Activated naive CD4-positive, alpha-beta T cell treated with anti-CD3 and anti-CD28 coated beads, Interleukin-2, amount 10 ng/mL, durations not matched to agents 7 days and 5 days (primary cell): ENCODE data around the gene B4GALT3.

Experiments used
- CTCF ChIA-PET: fragments of 350-600 bp; sonication (Branson Sonifier 250); formaldehyde crosslinking; loops from one replicate; lab custom pipeline; 2021; ENCODE audit warnings: antibody characterized with exemption; lab: Charles Lee
- DNase-seq: peaks from one replicate; pipeline ENCODE4 v3.0.0-alpha.2; 2020
- H3K27ac Mint-ChIP-seq: one replicate; pipeline ENCODE4 v1.8.0; 2021; ENCODE audit warnings: mild to moderate bottlenecking, moderate library complexity, mixed read lengths
- H3K27me3 Mint-ChIP-seq: one replicate; pipeline ENCODE4 v1.8.0; 2021; ENCODE audit warnings: mild to moderate bottlenecking, mixed read lengths
- H3K36me3 Mint-ChIP-seq: one replicate; pipeline ENCODE4 v1.8.0; 2021; ENCODE audit warnings: mixed read lengths
- H3K4me1 Mint-ChIP-seq: one replicate; pipeline ENCODE4 v1.8.0; 2021; ENCODE audit warnings: mixed read lengths
- H3K4me3 Mint-ChIP-seq: one replicate; pipeline ENCODE4 v1.8.0; 2021; ENCODE audit warnings: mild to moderate bottlenecking, moderate library complexity, mixed read lengths
- H3K9me3 Mint-ChIP-seq: one replicate; pipeline ENCODE4 v1.8.0; 2021; ENCODE audit warnings: mixed read lengths

Gene B4GALT3

DNA sequence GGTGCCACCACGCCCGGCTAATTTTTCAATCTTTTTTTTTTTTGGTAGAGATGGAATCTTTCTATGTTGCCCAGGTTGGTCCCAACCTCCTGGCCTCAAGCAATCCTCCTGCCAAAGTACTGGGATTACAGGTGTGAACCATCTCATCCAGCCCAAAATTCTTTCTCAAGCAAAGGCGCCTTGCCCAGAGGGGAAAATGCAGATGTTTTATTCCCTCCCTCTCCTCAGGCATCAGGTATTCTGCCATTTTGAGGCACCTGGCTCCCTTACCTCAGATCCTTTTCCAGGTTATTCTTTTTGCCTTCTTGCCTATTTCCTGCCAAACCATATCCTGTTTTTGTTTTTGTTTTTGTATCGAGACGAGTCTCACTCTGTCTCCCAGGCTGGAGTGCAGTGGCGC is 11.1 kb upstream of the B4GALT3 start:
- Mint-ChIP-seq H3K27ac (peak overlapping the region; percentile 84), H3K36me3 (peaks cover 1% of the 10 kb centered on the region), H3K9me3 (no peaks in the 10 kb centered on the region), H3K4me3 (no peak overlapping the region), H3K27me3 (no peaks in the 10 kb centered on the region), H3K4me1 (peaks cover 80% of the 10 kb centered on the region)
- CTCF ChIA-PET, result interaction anchor here (0.6 to 0.8 kb wide), 2 partner anchors 103 to 194 kb away, joined by 3 to 5 read pairs; no protein-coding TSS in a partner anchor
- no peak for DNase-seq

DNA sequence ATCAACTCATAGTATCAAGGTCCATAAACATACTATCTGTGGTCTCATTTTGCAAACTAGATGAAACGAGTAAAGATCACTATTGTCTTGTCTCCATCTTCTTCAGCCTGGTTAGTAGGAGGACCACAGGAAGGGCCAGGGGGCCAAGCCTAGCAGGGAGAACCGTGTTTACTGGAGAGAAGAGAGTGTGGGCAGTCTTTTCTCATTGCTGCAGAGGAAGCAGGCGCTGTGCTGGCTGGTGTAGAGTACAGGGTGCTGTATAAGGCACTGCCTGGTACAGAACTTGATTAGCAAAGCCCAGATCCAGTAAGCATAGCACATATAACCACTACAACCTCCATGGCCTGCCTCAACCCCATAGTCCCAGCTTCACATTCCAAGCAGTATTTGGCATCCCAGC is 10.0 kb upstream of the B4GALT3 start:
- no peaks in the 10 kb centered on the region for H3K27me3 Mint-ChIP-seq
- CTCF ChIA-PET, result interaction anchor here (1.0 to 2.1 kb wide), 2 partner anchors 10 to 12 kb away, joined by 4 to 5 read pairs; partner anchors contain the start of gene ADAMTS4
- no peak for DNase-seq
- H3K36me3 Mint-ChIP-seq, result peaks cover 4% of the 10 kb centered on the region
- peaks cover 79% of the 10 kb centered on the region for H3K4me1 Mint-ChIP-seq
- H3K9me3 Mint-ChIP-seq, result no peaks in the 10 kb centered on the region
- no peak overlapping the region for H3K4me3 Mint-ChIP-seq
- H3K27ac Mint-ChIP-seq, result peak overlapping the region; percentile 98

DNA sequence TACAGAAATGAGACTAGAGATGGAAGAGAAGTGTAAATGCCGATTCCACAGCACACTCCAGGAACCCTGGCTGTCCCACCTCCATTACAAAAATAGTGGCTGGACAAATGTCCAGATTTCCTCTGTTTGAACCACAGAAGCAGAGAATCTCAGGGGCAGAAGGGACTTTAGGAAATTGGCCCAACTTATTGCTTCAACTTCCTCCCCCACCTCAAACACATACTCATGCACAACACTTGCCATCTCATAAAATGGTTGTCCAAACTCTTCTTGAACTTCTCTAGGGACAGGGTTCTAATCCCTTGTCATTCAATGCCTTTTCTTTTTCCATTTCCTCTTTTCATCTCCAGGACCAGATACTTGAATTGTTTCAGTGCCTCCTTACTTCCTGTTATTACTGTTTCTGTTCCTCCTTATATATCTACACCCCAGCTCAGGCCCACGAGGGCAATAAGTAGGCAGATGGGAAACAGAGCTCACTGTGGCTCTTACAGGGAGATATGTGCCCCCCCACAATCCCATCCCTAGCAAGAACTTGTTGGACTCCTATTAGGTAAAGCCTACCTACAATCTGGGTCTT is 8.5 kb upstream of the B4GALT3 start:
- peak overlapping the region; percentile 98 for H3K27ac Mint-ChIP-seq
- no peak for DNase-seq
- CTCF ChIA-PET, result interaction anchor here (1.1 to 2.1 kb wide), 5 partner anchors 11 to 196 kb away, joined by 3 to 11 read pairs (median 5); partner anchors contain the start of genes PPOX and TOMM40L
- H3K9me3 Mint-ChIP-seq, result no peaks in the 10 kb centered on the region
- H3K27me3 Mint-ChIP-seq, result no peaks in the 10 kb centered on the region
- H3K4me1 Mint-ChIP-seq, result peaks cover 80% of the 10 kb centered on the region
- peak overlapping the region; percentile 59 for H3K4me3 Mint-ChIP-seq
- H3K36me3 Mint-ChIP-seq, result peaks cover 8% of the 10 kb centered on the region

DNA sequence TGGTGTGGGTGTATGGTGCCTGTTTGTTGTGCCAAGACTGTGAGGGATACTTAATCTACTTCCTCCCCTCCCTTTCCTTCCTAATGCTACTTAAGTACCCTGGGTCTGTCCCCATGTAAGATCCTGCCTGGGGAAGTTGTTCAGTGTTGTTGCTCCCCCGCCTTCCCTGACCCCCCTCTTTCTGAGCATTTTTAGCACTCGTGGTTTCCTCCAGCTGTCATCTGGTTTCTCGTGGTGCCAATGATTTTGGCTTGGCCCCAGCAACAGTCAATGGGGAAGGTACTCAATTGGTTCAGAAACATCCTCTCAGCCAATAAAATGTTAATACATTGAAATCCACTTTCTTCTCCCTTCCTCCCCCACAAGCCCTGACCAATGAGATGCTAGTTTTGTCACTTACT is 8.0 kb upstream of the B4GALT3 start:
- Mint-ChIP-seq H3K9me3 (no peaks in the 10 kb centered on the region), H3K36me3 (peaks cover 14% of the 10 kb centered on the region), H3K27ac (peak overlapping the region; percentile 98), H3K4me3 (peak overlapping the region; percentile 59), H3K4me1 (peaks cover 81% of the 10 kb centered on the region), H3K27me3 (no peaks in the 10 kb centered on the region)
- DNase-seq, result peak; percentile 91
- CTCF ChIA-PET, result interaction anchor here (1.8 to 2.1 kb wide), 2 partner anchors 12 to 20 kb away, joined by 5 to 11 read pairs; partner anchors contain the start of gene PPOX

DNA sequence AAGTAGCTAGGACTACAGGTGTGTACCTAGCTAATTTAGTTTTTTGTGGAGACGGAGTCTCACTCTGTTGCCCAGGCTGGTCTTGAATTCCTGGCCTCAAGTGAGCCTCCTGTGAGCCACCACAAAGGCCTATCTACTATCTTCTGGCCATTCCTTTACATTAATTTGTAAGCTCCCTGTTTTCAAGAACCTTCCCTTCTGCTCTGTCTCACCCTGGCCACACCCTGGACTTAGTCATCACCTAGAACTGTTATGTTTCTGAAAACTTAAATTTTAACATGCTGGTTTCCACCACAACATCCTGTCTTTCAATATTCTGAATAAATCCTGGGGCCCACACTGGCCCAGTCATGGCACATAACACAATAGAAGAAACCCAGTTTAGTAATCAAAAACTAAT is 4.9 kb upstream of the B4GALT3 start:
- Mint-ChIP-seq H3K4me1 (peaks cover 85% of the 10 kb centered on the region), H3K27ac (peak overlapping the region; percentile 97), H3K4me3 (peak overlapping the region; percentile 19), H3K27me3 (no peaks in the 10 kb centered on the region), H3K36me3 (peaks cover 13% of the 10 kb centered on the region), H3K9me3 (no peaks in the 10 kb centered on the region)
- CTCF ChIA-PET, result interaction anchor here (0.8 to 4.9 kb wide), 16 partner anchors 10 to 201 kb away, joined by 3 to 53 read pairs (median 6); partner anchors contain the start of genes APOA2, ARHGAP30, NDUFS2 and PPOX
- DNase-seq, result peak; percentile 70

DNA sequence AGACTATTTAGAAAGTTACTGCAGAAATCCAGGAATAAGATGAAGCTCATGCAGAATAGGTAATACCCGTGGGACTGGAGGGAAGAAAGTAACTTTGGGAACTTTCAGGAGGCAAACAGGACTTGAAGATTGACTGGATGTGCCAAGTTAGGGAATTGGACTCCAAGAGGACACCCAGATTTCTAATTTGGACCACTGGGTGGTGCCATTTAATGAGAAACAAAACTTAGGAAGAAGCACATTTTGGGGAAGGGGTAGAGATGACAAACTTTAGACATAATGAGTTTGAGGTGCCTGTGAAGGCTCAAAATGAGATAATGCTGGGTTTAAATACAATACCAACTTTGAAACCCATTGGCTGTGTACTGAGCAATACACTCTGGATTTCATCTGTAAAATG is 3.3 kb upstream of the B4GALT3 start:
- Mint-ChIP-seq H3K27me3 (no peaks in the 10 kb centered on the region), H3K27ac (peak overlapping the region; percentile 81), H3K36me3 (peaks cover 23% of the 10 kb centered on the region), H3K4me1 (peaks cover 85% of the 10 kb centered on the region), H3K4me3 (no peak overlapping the region), H3K9me3 (no peaks in the 10 kb centered on the region)
- CTCF ChIA-PET, result interaction anchor here (0.8 to 4.9 kb wide), 16 partner anchors 11 to 202 kb away, joined by 3 to 53 read pairs (median 4); partner anchors contain the start of genes APOA2, CFAP126, PPOX and TOMM40L
- no peak for DNase-seq

DNA sequence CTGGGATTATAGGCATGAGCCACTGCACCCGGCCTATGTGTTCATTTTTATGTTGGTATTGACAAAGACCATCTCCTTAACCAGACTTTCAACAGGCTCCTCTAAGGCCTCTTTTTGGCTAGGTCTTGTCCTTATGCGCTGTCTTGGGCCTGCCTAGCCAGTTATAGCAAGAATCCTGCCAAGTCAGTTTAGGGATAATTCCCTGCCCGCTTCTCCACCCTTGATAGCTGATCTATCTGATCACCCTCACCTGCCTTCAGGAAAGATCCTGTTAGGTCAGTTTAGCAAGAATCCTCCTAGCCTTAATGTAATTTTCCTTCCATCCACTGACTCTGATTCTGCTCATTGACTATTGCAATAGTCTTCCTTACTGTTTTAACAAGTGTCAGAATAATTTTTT is 2.4 kb upstream of the B4GALT3 start:
- H3K36me3 Mint-ChIP-seq, result peaks cover 31% of the 10 kb centered on the region
- H3K4me3 Mint-ChIP-seq, result no peak overlapping the region
- H3K27ac Mint-ChIP-seq, result no peak overlapping the region
- CTCF ChIA-PET, result interaction anchor here (1.3 to 4.9 kb wide), 6 partner anchors 10 to 203 kb away, joined by 3 to 48 read pairs (median 20); partner anchors contain the start of genes APOA2, PPOX and TOMM40L
- no peak for DNase-seq
- no peaks in the 10 kb centered on the region for H3K9me3 Mint-ChIP-seq
- H3K27me3 Mint-ChIP-seq, result no peaks in the 10 kb centered on the region
- H3K4me1 Mint-ChIP-seq, result peaks cover 87% of the 10 kb centered on the region

DNA sequence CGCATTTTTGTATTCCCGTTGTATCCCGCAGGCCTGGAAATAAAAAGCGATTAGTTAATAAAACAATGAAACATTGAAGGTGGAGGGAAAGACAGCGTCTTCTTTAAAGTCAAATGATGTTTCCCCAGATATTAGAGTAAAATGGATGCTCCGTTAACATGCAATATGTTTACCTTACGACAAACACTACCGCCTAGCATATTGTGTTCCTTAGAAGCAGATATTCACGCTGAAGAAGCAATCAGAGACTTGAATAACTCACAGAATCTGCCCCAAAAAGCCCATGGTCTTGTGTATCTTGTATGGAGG is 583 bp upstream of the B4GALT3 start:
- H3K4me3 Mint-ChIP-seq, result peak overlapping the region; percentile 94
- H3K36me3 Mint-ChIP-seq, result peaks cover 45% of the 10 kb centered on the region
- H3K27me3 Mint-ChIP-seq, result no peaks in the 10 kb centered on the region
- H3K9me3 Mint-ChIP-seq, result no peaks in the 10 kb centered on the region
- DNase-seq, result no peak
- H3K4me1 Mint-ChIP-seq, result peaks cover 75% of the 10 kb centered on the region
- H3K27ac Mint-ChIP-seq, result peak overlapping the region; percentile 95
- CTCF ChIA-PET, result interaction anchor here (0.6 to 3.0 kb wide), 3 partner anchors 12 to 47 kb away, joined by 3 to 12 read pairs (median 3); partner anchors contain the start of genes PPOX and TOMM40L

DNA sequence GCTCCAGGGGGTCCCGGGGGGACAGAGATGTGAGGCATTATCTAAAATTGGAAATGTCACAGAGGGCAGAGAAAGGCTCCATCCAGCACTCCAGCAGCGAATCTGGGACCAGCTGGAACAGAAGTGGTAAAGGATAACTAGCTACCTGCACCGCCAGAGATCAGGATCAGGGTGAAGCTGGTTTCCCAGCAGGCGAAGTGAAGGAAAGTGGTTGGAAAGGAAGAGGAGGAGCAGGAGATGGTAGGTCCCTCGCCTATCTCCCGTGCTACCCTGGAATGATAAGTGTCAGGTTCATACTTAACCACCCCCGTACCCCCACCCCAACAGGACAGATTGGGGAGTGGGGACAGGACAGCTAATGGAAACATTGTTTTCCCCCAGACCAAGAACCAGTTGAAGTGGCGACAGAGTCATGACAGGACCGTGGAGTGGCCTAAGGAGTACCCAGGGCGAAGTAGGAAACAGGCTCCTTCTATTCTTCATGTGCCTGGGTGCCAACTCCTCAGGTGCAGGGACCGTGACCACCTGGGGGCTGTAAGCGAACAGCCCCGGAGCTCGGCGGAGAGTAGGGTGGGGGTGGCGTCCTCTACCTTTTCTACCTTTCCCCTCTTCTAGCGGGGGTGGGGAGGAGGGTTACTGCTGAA is 717 bp downstream of the B4GALT3 start:
- Mint-ChIP-seq H3K4me3 (peak overlapping the region; percentile 94), H3K4me1 (peaks cover 64% of the 10 kb centered on the region), H3K9me3 (no peaks in the 10 kb centered on the region), H3K27me3 (no peaks in the 10 kb centered on the region), H3K36me3 (peaks cover 49% of the 10 kb centered on the region), H3K27ac (peak overlapping the region; percentile 95)
- CTCF ChIA-PET, result interaction anchor here (0.9 to 3.0 kb wide), 4 partner anchors 9 to 206 kb away, joined by 3 to 12 read pairs (median 4); partner anchors contain the start of gene TOMM40L
- no peak for DNase-seq

DNA sequence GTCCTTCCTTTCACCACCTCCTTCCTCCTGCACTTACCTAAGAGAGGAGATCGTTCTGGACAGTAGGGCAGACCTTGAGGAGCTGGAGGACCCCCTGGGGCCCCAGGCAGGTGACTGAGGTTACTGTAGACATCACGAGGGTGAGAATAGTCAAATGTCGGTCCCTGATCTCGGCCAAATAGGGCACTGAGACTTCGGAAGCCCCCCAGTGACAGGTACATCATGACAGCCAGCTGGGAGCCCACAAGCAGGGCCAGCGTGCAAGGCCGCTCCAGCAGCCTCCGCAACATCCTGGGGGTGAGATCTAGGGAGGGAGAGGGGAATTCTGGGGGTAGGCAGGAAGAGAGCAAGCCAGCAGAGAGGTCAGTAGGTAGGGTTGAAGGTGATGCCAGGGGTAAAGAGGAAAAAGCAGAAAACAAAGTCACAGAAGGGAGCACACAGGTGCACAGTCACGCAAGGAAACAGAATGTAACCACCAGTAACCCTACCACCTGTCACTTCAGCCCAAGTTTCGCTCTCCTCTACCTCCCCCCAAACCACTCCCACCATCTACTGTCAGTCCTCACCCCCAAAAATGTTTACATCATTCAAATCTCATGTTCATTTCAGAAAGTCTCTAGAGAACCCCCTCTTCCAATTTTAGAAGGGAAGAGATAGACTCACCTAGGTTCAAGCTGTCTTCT is 1.4 kb downstream of the B4GALT3 start:
- Mint-ChIP-seq H3K27ac (peak overlapping the region; percentile 95), H3K4me3 (peak overlapping the region; percentile 94), H3K4me1 (peaks cover 59% of the 10 kb centered on the region), H3K27me3 (no peaks in the 10 kb centered on the region), H3K9me3 (no peaks in the 10 kb centered on the region), H3K36me3 (peaks cover 55% of the 10 kb centered on the region)
- CTCF ChIA-PET, result interaction anchor here (0.9 to 3.0 kb wide), 4 partner anchors 8 to 49 kb away, joined by 3 to 12 read pairs (median 3); partner anchors contain the start of gene TOMM40L
- no peak for DNase-seq

DNA sequence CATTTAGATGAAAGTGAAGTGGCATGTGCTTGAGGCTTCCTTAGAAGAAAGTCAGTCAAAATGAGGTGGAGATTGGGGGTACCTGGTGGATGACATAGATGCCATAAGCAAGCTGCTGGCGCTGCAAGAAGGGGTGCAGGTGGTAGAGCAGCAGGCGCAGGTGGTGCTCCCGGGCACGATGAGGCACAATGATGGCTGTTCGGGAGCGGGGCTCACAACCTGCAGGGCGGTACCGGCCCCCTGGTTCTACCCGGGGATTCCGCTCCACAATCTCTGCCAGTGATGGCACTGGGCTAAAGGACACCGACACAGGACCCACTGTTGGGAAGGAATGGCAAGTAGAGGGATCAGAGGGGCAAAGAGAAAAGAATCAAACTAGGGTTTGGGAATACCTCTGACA is 2.4 kb downstream of the B4GALT3 start:
- peaks cover 50% of the 10 kb centered on the region for H3K4me1 Mint-ChIP-seq
- no peak overlapping the region for H3K4me3 Mint-ChIP-seq
- H3K9me3 Mint-ChIP-seq, result no peaks in the 10 kb centered on the region
- CTCF ChIA-PET, result interaction anchor here (1.1 to 3.0 kb wide), 2 partner anchors 11 to 50 kb away, joined by 3 to 12 read pairs; partner anchors contain the start of gene TOMM40L
- no peaks in the 10 kb centered on the region for H3K27me3 Mint-ChIP-seq
- peak overlapping the region; percentile 50 for H3K27ac Mint-ChIP-seq
- peaks cover 51% of the 10 kb centered on the region for H3K36me3 Mint-ChIP-seq
- no peak for DNase-seq

DNA sequence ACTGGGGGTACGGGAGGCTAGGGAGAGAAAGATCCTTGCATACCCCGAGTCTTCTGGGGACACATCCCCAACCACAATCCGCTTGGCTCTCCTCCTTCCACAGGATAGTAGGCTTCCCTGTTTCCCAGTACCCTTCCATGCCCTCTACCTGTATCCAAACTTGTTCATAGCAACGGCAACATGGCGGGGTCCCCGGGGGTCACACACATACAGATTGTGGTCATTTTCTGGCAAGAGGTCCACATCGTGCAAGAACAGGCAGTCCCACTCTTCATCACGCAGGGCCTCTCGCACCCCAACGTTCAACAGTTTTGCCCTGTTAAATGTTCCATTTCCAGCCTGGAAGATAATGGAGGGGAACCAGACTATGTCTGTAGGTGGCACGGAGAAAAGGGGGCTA is 3.6 kb downstream of the B4GALT3 start:
- no peak for DNase-seq
- Mint-ChIP-seq H3K36me3 (peaks cover 57% of the 10 kb centered on the region), H3K4me1 (peaks cover 46% of the 10 kb centered on the region), H3K4me3 (no peak overlapping the region), H3K27me3 (no peaks in the 10 kb centered on the region), H3K27ac (no peak overlapping the region), H3K9me3 (no peaks in the 10 kb centered on the region)
- CTCF ChIA-PET, result interaction anchor here (0.8 kb wide), 1 partner anchor 8 kb away, joined by 3 read pairs; no protein-coding TSS in a partner anchor

DNA sequence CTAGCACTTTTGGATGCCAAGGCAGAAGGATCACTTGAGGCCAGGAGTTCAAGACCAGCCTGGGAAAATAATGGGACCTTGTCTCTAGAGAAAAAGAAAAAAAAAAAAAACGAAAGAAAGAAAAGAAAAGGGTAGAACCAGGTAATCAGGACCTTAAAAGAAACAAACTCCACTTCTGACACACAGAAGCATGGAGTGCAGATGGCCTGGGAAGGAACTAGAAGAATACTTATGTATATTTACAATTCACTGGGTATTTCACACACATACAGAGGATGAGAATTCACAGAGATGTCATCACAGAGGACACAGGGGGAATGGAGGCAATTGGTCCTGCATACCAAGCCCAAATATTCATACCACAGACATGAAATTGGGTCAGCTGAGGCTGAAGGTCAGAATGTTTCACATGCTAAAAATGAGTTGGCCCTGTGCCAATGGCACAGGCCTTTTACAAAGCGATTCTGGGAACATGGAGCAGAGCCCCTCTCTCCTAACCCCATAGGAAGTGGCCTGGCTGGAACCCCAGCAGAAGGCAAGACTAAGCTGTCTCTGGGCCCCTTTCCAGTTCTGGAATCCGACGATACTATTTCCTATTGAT is 4.4 kb downstream of the B4GALT3 start:
- peaks cover 48% of the 10 kb centered on the region for H3K4me1 Mint-ChIP-seq
- CTCF ChIA-PET, result interaction anchor here (0.8 kb wide), 1 partner anchor 9 kb away, joined by 3 read pairs; no protein-coding TSS in a partner anchor
- no peaks in the 10 kb centered on the region for H3K27me3 Mint-ChIP-seq
- peak overlapping the region; percentile 9 for H3K27ac Mint-ChIP-seq
- peaks cover 59% of the 10 kb centered on the region for H3K36me3 Mint-ChIP-seq
- no peak for DNase-seq
- no peak overlapping the region for H3K4me3 Mint-ChIP-seq
- H3K9me3 Mint-ChIP-seq, result no peaks in the 10 kb centered on the region
